GM21717 (cell line): ENCODE results near the gene NASP.

Experiments
- ATAC-seq: cut with Tn5 transposase; IDR thresholded peaks from one replicate; pipeline ENCODE4 v1.9.1; 2021; ENCODE audit warnings: mild to moderate bottlenecking, moderate library complexity; ENCODE audit not compliant: unreplicated experiment

The NASP gene

GRCh38 chr1:45666836-45667235 is 83.0 kb downstream of the NASP start:
- ATAC-seq = no peak

GRCh38 chr1:45667321-45668111 is 83.7 kb downstream of the NASP start:
- ATAC-seq = no peak
